ENCODE data around the gene CD247.

GRCh38 chr1:167501515-167502191 is 16.7 kb downstream of the CD247 start:
- no peak for TF ChIP-seq ESRRG (CRISPR knock-in tag; IDR thresholded peaks at IDR 0.05)
- TF ChIP-seq CREB5 (CRISPR knock-in tag; IDR thresholded peaks at IDR 0.05; ENCODE audit: low read depth), result no peak
- TF ChIP-seq ZNF565 (CRISPR knock-in tag; conservative IDR thresholded peaks at IDR 0.05; ENCODE audit: low read depth), result no peak
- no peak for TF ChIP-seq ZFP30 (CRISPR knock-in tag; IDR thresholded peaks at IDR 0.05)
- no peak for TF ChIP-seq TOX (CRISPR knock-in tag; IDR thresholded peaks at IDR 0.05; ENCODE audit: borderline replicate concordance)
- TF ChIP-seq CSRNP3 (CRISPR knock-in tag; IDR thresholded peaks at IDR 0.05), result no peak
- no peak for TF ChIP-seq ARNTL (CRISPR knock-in tag; IDR thresholded peaks at IDR 0.05; ENCODE audit: borderline replicate concordance, low read depth)
- TF ChIP-seq, protein P1, sequence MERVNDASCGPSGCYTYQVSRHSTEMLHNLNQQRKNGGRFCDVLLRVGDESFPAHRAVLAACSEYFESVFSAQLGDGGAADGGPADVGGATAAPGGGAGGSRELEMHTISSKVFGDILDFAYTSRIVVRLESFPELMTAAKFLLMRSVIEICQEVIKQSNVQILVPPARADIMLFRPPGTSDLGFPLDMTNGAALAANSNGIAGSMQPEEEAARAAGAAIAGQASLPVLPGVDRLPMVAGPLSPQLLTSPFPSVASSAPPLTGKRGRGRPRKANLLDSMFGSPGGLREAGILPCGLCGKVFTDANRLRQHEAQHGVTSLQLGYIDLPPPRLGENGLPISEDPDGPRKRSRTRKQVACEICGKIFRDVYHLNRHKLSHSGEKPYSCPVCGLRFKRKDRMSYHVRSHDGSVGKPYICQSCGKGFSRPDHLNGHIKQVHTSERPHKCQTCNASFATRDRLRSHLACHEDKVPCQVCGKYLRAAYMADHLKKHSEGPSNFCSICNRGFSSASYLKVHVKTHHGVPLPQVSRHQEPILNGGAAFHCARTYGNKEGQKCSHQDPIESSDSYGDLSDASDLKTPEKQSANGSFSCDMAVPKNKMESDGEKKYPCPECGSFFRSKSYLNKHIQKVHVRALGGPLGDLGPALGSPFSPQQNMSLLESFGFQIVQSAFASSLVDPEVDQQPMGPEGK (CRISPR knock-in tag; IDR thresholded peaks at IDR 0.05; ENCODE audit: borderline replicate concordance), result no peak
- TF ChIP-seq ZFP3 (CRISPR knock-in tag; IDR thresholded peaks at IDR 0.05), result no peak
- no peak for TF ChIP-seq SNAI2 (CRISPR knock-in tag; IDR thresholded peaks at IDR 0.05)
- no peak for TF ChIP-seq ZNF8 (CRISPR knock-in tag; IDR thresholded peaks at IDR 0.05)
